Measurements from ENCODE around the gene KCNC1.

KCNC1 gene

GRCh38 chr11:17755891-17756290, 21.3 kb downstream of the KCNC1 start:
- no peak for DNase-seq (ENCODE audit: low read depth)

DNA sequence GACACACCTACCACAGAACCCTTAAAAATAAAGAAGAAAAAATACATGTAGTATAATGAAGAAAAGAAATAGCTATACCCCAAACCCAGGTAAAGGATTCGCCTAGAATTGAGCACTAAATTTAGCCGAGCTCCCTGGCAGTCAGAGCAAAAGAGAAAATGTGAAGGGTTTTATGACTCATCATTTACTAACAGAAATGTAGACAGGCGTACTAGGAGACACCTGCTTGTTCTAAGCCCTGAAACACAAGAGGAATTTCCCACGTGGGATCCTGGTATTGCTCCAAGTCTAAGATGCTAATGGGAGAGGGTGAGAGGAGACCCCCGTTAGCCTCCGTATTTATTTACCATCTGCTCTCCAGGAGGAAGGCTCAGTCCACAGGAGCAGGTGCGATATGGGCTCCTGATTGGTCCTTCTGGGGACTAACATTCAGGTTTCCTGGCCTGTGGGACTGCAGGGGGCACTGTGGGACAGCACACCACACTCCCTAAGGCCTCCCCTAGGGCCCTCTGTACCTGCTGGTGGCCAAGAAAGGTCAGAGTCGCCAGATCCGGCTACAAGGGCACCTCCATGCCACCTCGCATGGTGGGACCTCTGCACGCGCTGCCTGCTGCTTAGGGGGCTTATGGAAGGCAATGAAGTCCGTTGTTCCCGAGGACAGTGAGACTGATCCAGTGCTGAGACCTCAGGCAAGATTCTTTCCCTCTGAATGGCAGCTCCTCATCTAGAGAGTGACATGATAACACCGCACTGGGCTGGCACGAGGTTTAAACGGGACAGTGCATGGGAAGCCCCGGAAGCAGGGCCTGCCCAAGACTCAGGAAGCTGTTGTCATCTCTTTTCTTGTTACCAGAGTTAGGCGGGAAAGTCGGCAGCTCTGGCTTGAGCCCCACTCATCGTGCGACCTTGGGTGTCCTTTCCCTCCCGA, 25.8 kb downstream of the KCNC1 start:
- no peak for DNase-seq (ENCODE audit: low read depth)

- DNase-seq (ENCODE audit: low read depth): no peak
Observed at GRCh38 chr11:17762309-17762974, 27.9 kb downstream of the KCNC1 start.

DNA sequence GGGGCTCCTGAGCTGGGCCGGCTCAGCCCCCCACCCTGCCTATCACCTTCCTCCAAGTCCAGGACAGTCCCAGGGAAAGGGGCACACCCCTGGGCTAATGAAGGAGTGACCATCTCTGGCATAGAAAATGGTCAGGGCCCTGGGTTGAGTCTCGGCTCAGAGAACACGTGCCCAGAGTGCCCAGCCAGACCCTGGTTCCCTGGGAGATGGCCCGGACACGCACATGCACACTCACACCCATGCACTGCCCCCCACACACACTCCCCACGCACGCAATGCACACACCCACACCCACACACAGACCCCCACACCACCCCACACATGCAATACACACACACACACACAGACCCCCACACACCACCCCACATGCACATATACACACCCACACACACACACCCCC, 28.7 kb downstream of the KCNC1 start:
- no peak for DNase-seq (ENCODE audit: low read depth)

DNA sequence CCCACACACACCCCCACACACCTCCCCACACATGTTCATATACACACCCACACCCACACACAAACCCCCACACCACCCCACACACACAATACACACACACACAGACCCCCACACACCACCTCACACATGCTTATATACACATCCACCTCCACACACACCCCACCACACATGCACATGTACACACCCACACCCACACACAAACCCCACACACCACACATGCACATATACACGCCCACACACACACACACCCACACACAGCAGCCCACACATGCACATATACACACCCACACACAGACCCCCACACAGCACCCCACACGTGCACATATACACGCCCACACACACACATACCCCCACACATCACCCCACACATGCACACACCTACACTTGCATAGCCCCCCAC, 29.1 kb downstream of the KCNC1 start:
- no peak for DNase-seq (ENCODE audit: low read depth)

- DNase-seq (ENCODE audit: low read depth): no peak
Observed at GRCh38 chr11:17764446-17765218, 30.1 kb downstream of the KCNC1 start.

DNA sequence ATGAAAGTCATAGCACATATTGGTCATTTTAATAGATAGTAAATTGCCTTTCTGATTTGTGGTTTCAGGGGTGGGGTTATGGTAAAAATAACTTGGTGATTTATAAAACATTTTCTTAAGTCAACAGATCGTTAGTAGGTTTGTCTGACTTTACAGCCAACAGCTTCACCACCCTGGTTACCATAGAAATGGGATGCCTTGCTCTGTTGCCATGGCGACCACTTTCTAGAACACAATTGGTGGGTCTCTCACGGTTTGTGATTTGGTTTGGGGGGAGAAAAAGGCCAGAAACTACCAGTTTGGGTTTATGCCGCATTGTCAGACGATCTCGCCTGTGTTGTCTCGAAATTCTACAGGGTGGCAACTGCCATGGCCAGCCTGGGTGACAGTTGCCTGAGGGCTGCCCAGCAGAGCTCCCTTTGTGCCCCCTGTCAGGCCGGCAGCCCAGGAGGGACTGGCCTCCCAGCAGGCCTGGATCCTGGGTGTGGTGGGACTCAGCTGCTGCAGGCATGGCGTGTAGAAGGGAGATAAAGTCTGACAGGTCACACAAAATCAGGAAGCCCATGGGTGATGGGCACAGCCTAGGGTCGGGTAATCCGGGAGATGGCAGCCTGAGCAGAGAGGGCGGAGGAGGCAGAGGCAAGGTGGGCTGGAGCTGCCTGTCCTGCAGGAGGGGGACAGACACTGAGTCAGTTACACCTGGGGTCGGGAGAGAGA, 30.9 kb downstream of the KCNC1 start:
- DNase-seq (ENCODE audit: low read depth): no peak

DNA sequence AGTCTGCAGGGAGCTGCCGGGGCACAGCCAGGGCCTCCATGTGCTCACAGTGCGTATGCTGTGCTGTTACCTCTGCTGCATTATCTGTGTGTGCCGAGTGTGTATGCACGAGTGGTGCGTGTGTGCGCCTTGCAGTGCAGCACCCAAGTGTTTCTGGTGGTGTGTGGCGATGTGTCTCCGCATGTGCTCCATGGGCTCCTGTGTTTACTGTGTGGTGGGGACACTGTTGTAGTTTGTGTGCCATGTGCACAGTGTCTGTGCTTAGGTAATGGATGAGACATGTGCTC, 31.4 kb downstream of the KCNC1 start:
- DNase-seq (ENCODE audit: low read depth): no peak

DNA sequence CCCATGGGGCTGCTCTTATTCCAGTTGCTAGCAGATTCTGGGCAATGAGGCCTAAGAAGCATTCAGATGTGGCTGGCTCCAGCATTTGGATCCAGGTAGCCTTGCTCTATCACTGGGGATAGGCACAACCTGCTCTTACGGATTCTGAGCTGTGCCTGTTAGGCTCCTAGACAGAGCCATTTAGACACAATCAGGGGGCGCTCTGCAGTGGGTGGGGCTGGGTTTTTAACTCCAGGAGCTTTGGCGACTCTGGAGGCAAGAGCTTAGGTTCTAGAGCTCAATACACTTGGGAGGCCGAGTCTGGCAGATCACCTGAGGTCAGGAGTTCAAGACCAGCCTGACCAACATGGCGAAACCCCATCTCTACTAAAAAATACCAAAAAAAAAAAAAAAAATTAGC, 32.0 kb downstream of the KCNC1 start:
- no peak for DNase-seq (ENCODE audit: low read depth)

DNA sequence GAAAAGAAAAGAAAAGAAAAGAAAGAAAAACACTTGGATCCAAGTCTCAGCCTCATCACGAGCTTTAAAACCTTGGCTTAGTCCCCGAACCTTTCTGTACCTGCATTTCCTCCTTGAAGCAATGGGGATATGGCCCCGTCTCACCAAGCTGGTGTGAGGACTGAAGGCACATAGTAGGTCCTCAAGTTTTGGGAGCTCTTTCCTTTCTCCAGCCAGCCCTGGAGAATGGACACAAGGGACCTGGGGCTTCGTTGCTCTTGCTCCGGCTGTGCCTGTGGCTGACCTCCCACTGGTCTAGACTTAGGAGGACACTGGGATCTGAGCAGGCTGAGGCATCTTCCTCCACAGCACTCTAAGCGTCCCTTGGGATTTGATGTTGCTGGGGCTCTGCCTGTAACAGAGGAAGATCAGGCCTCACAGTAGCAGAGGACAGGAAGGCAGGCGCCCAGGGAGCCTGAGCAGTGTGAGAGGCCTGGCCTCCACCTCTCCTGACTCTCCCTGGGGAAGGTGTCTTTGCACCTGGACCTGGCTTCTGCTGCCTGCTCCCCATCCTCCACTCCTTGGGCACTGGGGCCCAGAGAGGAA, 32.8 kb downstream of the KCNC1 start:
- DNase-seq (ENCODE audit: low read depth): no peak

DNA sequence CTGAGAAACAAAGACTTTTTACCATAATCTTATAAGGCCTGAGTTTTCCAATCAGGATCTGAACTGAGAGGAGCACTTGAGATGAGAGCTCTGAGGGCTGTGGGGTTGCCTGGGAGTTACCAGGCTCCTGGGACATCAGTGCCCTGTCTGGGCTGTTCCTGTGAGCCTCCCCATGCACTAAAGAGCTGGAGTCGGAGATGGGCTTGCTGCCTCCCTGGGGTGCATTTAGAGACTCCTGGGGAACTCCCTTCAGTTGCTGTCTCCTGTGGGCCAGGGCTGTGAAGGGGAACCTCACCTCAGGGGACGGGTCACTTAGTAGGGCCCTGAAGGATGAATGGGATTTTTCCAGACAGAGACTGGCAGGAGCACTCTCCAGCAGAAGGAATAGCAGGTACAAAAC, 33.3 kb downstream of the KCNC1 start:
- DNase-seq (ENCODE audit: low read depth): no peak

DNA sequence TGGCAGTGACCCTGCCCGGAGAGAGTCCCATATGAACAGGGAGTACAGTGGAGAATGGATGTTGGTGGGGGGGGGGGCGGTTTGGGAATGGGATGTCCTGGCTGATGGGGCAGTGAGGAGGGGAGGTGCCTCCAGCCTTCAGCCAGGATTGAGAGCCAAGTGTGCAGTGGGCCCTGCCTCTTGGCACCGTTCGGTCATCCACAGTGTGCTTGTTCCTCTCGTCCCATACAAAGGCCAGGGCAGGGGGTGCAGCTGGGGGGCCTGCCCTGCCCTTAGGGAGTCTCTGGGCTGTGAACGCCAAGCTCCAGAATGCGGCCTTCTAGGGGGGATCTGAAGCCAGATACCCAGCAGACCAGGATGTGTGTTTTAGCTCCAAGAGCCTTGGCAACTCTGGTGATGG, 34.0 kb downstream of the KCNC1 start:
- DNase-seq (ENCODE audit: low read depth): no peak

DNA sequence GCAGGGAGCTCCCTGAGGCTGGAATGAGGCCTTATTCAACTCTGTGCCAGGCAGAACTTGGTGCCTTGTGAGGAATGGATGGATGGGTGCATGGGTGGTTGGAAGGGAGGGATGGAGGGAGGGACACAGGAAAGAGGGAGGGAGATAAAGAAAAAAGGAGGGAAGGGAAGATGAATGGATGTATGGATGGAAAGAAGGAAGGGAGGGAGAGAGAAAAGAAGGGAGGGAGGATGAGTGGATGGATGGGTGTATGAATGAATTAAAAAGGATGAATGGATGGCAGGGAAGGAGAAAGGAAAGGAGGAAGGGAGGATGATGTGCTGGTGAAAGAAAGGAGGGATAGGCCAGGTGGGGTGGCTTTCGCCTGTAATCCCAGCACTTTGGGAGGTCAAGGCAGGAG, 34.6 kb downstream of the KCNC1 start:
- no peak for DNase-seq (ENCODE audit: low read depth)

GRCh38 chr11:17770048-17770652, 35.6 kb downstream of the KCNC1 start:
- no peak for DNase-seq (ENCODE audit: low read depth)

DNA sequence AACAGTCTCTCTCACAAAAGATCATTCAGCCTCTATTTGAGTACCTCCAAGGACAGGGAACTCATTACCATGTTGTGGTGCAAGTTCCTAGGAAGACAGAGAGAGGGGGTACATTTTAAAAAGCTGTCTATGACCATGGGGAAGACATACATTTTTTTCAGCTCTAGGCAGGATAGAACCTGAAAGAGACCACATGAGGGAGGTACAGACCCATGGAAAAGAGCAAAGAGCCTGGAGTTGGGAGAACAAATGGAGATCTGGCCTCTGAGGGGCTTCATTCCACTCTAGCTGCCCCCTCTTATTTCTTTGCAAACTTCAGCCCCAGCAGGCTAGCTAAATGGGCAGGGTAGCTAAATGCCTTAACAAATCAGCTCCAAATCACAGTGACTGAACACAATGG, 36.3 kb downstream of the KCNC1 start:
- DNase-seq (ENCODE audit: low read depth): no peak

- no peak for DNase-seq (ENCODE audit: low read depth)
Observed at GRCh38 chr11:17771415-17771814, 36.8 kb downstream of the KCNC1 start.

DNA sequence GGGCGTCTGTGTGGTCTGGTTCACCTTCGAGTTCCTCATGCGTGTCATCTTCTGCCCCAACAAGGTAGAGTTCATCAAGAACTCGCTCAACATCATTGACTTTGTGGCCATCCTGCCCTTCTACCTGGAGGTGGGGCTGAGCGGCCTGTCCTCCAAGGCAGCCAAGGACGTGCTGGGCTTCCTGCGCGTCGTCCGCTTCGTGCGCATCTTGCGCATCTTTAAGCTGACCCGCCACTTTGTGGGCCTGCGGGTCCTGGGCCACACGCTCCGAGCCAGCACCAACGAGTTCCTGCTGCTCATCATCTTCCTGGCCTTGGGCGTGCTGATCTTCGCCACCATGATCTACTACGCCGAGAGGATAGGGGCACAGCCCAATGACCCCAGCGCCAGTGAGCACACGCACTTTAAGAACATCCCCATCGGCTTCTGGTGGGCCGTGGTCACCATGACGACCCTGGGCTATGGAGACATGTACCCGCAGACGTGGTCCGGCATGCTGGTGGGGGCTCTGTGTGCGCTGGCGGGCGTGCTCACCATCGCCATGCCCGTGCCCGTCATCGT, 37.3 kb downstream of the KCNC1 start:
- DNase-seq (ENCODE audit: low read depth): no peak

- DNase-seq (ENCODE audit: low read depth): no peak
Observed at GRCh38 chr11:17772704-17773600, 38.4 kb downstream of the KCNC1 start.

- DNase-seq (ENCODE audit: low read depth): no peak
Observed at GRCh38 chr11:17773674-17774073, 39.1 kb downstream of the KCNC1 start.

Measured in GM04503 (cell line).